Panc1 (cell line): Measurements from ENCODE around the gene TMEM256. TPM values are rescaled to one million over a fixed set of nuclear protein-coding genes. Genes with fewer than 3 reads are reported as not detected.

Source experiments
- ATAC-seq: fragments of 200-7000 bp; cut with Tn5 transposase; 2 replicates; pipeline ENCODE4 v1.9.1; 2020; ENCODE audit warnings: mild to moderate bottlenecking, moderate library complexity
- BruUV-seq: library from RNA; stranded (reverse); fragments of 400-500 nt; replicated peaks from 2 replicates; lab custom pipeline; 2021; lab: Mats Ljungman, UMichigan
- CTCF ChIA-PET: fragments of 300-600 bp; sonication (Branson Sonifier 250); formaldehyde crosslinking; loops from one replicate; lab custom pipeline; 2022; ENCODE audit warnings: antibody characterized with exemption; lab: Charles Lee
- POLR2A ChIA-PET: fragments of 300-600 bp; sonication (Branson Sonifier 250); formaldehyde crosslinking; loops from one replicate; lab custom pipeline; 2022; ENCODE audit warnings: antibody characterized with exemption; lab: Charles Lee
- DNase-seq: peaks from one replicate; pipeline ENCODE4 v3.0.0-alpha.2; 2010; ENCODE audit warnings: low read depth, low spot score
- H3K27ac ChIP-seq: 2 replicates; pipeline ENCODE4 v1.5.1; 2011; ENCODE audit warnings: mild to moderate bottlenecking, low read length, inconsistent platforms
- H3K27me3 ChIP-seq: fragments of 200-500 bp; sonication (Bioruptor generic); 2 replicates; pipeline ENCODE4 v1.6.0; 2014; ENCODE audit warnings: low read length, inconsistent platforms; ENCODE audit not compliant: control insufficient read depth, insufficient read depth
- H3K36me3 ChIP-seq: fragments of 200-500 bp; sonication (Bioruptor generic); 2 replicates; pipeline ENCODE4 v1.5.1; 2014; ENCODE audit warnings: inconsistent platforms, mild to moderate bottlenecking, low read length, moderate library complexity; ENCODE audit not compliant: control insufficient read depth, insufficient read depth
- H3K4me1 ChIP-seq: 2 replicates; pipeline ENCODE4 v1.5.1; 2011; ENCODE audit warnings: inconsistent platforms, mild to moderate bottlenecking, low read length, moderate library complexity; ENCODE audit not compliant: control insufficient read depth, insufficient read depth
- H3K4me3 ChIP-seq, 2 experiments: 2 replicates each; pipeline ENCODE4 v1.5.1; 2011 to 2012; ENCODE audit warnings: low read depth in 2 of 2, low read length in 2 of 2, mild to moderate bottlenecking in 2 of 2, inconsistent platforms in 1 of 2, moderate library complexity in 1 of 2
- H3K9me3 ChIP-seq: fragments of 200-500 bp; sonication (Bioruptor generic); 2 replicates; pipeline ENCODE4 v1.5.1; 2014; ENCODE audit warnings: low read depth, mild to moderate bottlenecking, inconsistent platforms, low read length, moderate library complexity; ENCODE audit not compliant: control insufficient read depth, insufficient read depth
- CTCF ChIP-seq: fragments of 450-650 bp; IDR thresholded peaks from 2 replicates; pipeline ENCODE4 v1.5.1; 2017; ENCODE audit warnings: mild to moderate bottlenecking
- POLR2AphosphoS5 ChIP-seq: IDR thresholded peaks from 2 replicates; pipeline ENCODE4 v1.6.1; 2012; ENCODE audit warnings: mild to moderate bottlenecking, low read depth, low read length, moderate library complexity
- SIN3A ChIP-seq: IDR thresholded peaks from 2 replicates; pipeline ENCODE4 v1.6.1; 2012; ENCODE audit warnings: low read depth, mild to moderate bottlenecking, low read length, moderate library complexity, borderline replicate concordance; ENCODE audit not compliant: insufficient read depth
- TCF7L2 ChIP-seq: IDR thresholded peaks from 2 replicates; pipeline ENCODE4 v1.6.1; 2011; ENCODE audit warnings: mild to moderate bottlenecking, low read depth, low read length, inconsistent platforms
- in situ Hi-C: cut with HindIII; loops from 2 replicates; pipeline ENCODE4 v1.10.0; 2016; ENCODE audit warnings: low sequenced_read_pairs, low pct_unique_long_range_greater_than_20kb
- intact Hi-C: fragments of 100-400 bp; cut with micrococcal nuclease; formaldehyde crosslinking; loops from one replicate; pipeline ENCODE4 v1.10.0; 2022; ENCODE audit not compliant: unreplicated experiment
- total RNA-seq: library from RNA; stranded (reverse); gene quantifications from one replicate; pipeline ENCODE4 v1.2.1, GENCODE V29; 2021; ENCODE audit not compliant: unreplicated experiment
- TF ChIP-seq, protein P1 (sequence below), 2 experiments: IDR thresholded peaks; 2 replicates each; pipeline ENCODE4 v1.6.1; 2011 to 2012; ENCODE audit warnings: low read depth in 2 of 2, control low read depth in 1 of 2, low read length in 1 of 2, mild to moderate bottlenecking in 1 of 2, moderate library complexity in 1 of 2; ENCODE audit not compliant: insufficient read depth in 1 of 2

Gene TMEM256
- total RNA-seq, 1 experiment from 2014 or later = 35.8 TPM

GRCh38 chr17:7383371-7383741 lies 20.5 kb downstream of the TMEM256 start:
- no peak overlapping the region for H3K27ac ChIP-seq
- TSS peak; percentile 58 for BruUV-seq
- no peaks in the 10 kb centered on the region for H3K4me1 ChIP-seq
- ChIA-PET CTCF (interaction anchor here (0.6 kb wide), 1 partner anchor 378 kb away, joined by 3 read pairs; no protein-coding TSS in a partner anchor), POLR2A (no interaction called here)
- intact Hi-C loops = no loop called here
- no peak overlapping the region for H3K4me3 ChIP-seq
- in situ Hi-C loops = no loop called here
- H3K27me3 ChIP-seq = no peaks in the 10 kb centered on the region
- peaks cover 3% of the 10 kb centered on the region; the same call in 1 of the 2 replicates for H3K9me3 ChIP-seq
- ATAC-seq = no peak
- DNase-seq = no peak
- TF ChIP-seq SIN3A = no peak
- no peak for TF ChIP-seq POLR2AphosphoS5
- no peak for TF ChIP-seq CTCF
- TF ChIP-seq TCF7L2 = no peak
- H3K36me3 ChIP-seq = peaks cover 2% of the 10 kb centered on the region; the same call in 1 of the 2 replicates

DNA sequence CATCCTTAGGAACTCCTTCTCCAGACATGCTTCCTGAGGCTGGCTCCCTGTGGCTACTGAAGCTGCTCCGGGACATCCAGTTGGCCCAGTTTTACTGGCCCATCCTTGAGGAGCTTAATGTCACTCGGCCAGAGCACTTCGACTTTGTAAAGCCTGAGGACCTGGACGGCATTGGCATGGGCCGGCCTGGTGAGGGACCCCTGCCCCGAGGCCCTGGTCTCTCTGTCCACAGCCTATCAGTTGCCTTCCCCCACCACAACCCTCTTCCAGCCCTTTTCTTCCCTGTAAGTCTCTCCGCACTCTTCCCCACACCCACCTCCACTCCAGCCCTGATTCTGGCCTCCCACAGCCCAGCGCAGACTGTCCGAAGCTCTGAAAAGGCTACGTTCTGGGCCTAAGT lies 21.0 kb downstream of the TMEM256 start:
- Histone ChIP-seq H3K27ac (no peak overlapping the region), H3K4me3 (no peak overlapping the region), H3K9me3 (peaks cover 3% of the 10 kb centered on the region; the same call in 1 of the 2 replicates), H3K36me3 (peaks cover 2% of the 10 kb centered on the region; the same call in 1 of the 2 replicates), H3K4me1 (no peaks in the 10 kb centered on the region), H3K27me3 (no peaks in the 10 kb centered on the region)
- POLR2A ChIA-PET = no interaction called here
- CTCF ChIA-PET = no interaction called here
- intact Hi-C loops (no loop called here), in situ Hi-C loops (no loop called here)
- TF ChIP-seq SIN3A = no peak
- TF ChIP-seq POLR2AphosphoS5 = no peak
- no peak for TF ChIP-seq CTCF
- TF ChIP-seq TCF7L2 = no peak
- TF ChIP-seq, protein P1, sequence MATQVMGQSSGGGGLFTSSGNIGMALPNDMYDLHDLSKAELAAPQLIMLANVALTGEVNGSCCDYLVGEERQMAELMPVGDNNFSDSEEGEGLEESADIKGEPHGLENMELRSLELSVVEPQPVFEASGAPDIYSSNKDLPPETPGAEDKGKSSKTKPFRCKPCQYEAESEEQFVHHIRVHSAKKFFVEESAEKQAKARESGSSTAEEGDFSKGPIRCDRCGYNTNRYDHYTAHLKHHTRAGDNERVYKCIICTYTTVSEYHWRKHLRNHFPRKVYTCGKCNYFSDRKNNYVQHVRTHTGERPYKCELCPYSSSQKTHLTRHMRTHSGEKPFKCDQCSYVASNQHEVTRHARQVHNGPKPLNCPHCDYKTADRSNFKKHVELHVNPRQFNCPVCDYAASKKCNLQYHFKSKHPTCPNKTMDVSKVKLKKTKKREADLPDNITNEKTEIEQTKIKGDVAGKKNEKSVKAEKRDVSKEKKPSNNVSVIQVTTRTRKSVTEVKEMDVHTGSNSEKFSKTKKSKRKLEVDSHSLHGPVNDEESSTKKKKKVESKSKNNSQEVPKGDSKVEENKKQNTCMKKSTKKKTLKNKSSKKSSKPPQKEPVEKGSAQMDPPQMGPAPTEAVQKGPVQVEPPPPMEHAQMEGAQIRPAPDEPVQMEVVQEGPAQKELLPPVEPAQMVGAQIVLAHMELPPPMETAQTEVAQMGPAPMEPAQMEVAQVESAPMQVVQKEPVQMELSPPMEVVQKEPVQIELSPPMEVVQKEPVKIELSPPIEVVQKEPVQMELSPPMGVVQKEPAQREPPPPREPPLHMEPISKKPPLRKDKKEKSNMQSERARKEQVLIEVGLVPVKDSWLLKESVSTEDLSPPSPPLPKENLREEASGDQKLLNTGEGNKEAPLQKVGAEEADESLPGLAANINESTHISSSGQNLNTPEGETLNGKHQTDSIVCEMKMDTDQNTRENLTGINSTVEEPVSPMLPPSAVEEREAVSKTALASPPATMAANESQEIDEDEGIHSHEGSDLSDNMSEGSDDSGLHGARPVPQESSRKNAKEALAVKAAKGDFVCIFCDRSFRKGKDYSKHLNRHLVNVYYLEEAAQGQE (IDR thresholded peaks at IDR 0.05; ENCODE audit: insufficient read depth in 1 of 2, low read depth in 2 of 2, low read length in 1 of 2) = no peak
- ATAC-seq (no peak), DNase-seq (no peak)
- no TSS peak for BruUV-seq
